C4-2B (cell line): ENCODE measurements around the gene CTIF.

ENCODE experiments used
- CTCF ChIP-seq: fragments of 450-650 bp; conservative IDR thresholded peaks from 2 replicates; pipeline ENCODE4 v1.5.1; 2017; ENCODE audit warnings: mild to moderate bottlenecking
- ZFX ChIP-seq: fragments of 450-650 bp; IDR thresholded peaks from 2 replicates; pipeline ENCODE4 v1.6.1; 2017

DNA sequence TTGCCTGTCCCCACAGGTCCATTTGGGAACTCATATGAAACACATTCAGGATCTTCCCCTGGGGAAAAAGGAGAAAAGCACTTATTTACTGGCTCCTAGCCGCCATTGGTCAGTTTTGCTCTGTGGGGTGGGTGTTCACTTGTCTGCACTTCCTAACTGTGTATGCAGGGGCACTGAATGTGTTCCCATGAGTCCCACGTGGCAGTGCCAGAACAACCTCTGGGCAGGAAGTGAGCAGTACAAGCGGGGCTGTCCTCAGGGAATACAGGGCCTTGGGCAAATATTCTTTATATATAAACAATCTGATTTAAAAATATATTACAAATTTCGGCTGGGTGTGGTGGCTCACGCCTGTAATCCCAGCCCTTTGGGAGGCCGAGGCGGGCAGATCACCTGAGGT lies 21.8 kb upstream of the CTIF start:
- TF ChIP-seq CTCF, result no peak
- no peak for TF ChIP-seq ZFX
